Upper lobe of left lung (tissue), 4 donors: ENCODE results near the gene DYNC2H1.

ENCODE experiments used
- CTCF ChIP-seq, 6 experiments: fragments of 450-650 bp in 4 of 6; fragments of 200-600 bp in 2 of 6; sonication (generic) in 2 of 6; IDR thresholded peaks; one replicate each; pipeline ENCODE4 v1.5.1; 2016 to 2019; ENCODE audit warnings: antibody characterized with exemption in 6 of 6
- EP300 ChIP-seq, 4 donors: sonication (generic); formaldehyde crosslinking; IDR thresholded peaks; one replicate each; pipeline ENCODE4 v1.5.1; 2017; ENCODE audit warnings: antibody characterized with exemption in 4 of 4, control low read depth in 2 of 4
- POLR2A ChIP-seq, 4 donors: fragments of 450-650 bp; IDR thresholded peaks; one replicate each; pipeline ENCODE4 v1.5.1; 2016 to 2017; ENCODE audit warnings: antibody characterized with exemption in 4 of 4, mild to moderate bottlenecking in 2 of 4
- POLR2AphosphoS5 ChIP-seq, 2 donors: sonication (generic); formaldehyde crosslinking; IDR thresholded peaks; one replicate each; pipeline ENCODE4 v1.5.1; 2017; ENCODE audit warnings: antibody characterized with exemption in 2 of 2

- TF ChIP-seq CTCF (IDR thresholded peaks at IDR 0.05) (no peak), POLR2A (IDR thresholded peaks at IDR 0.05) (no peak), EP300 (IDR thresholded peaks at IDR 0.05) (no peak), POLR2AphosphoS5 (IDR thresholded peaks at IDR 0.05) (no peak)
Observed at GRCh38 chr11:103325686-103326069, 216.5 kb downstream of the DYNC2H1 start.
